ENCODE data around the gene RBFOX2. TPM values are rescaled to one million over a fixed set of nuclear protein-coding genes. Genes with fewer than 3 reads are reported as not detected.

Gene RBFOX2
- total RNA-seq, 1 experiment from 2014 or later: 77.7 TPM

- Histone ChIP-seq H3K36me3 (replicated peaks; ENCODE audit: control insufficient read depth, insufficient read depth, low read length) (no peaks in the 10 kb centered on the region), H3K4me3 (ENCODE audit: insufficient read depth, low read depth, low read length) (no peak overlapping the region)
- DNase-seq: no peak
These were observed 141.2 kb downstream of the RBFOX2 start for GRCh38 chr22:35887296-35887875.

GRCh38 chr22:35886309-35886708 is 142.3 kb downstream of the RBFOX2 start:
- DNase-seq: no peak
- H3K4me3 ChIP-seq (ENCODE audit: insufficient read depth, low read depth, low read length): no peak overlapping the region
- no peaks in the 10 kb centered on the region for H3K36me3 ChIP-seq (replicated peaks; ENCODE audit: control insufficient read depth, insufficient read depth, low read length)

More at GRCh38 chr22:35887296-35887875, 141.2 kb downstream of the RBFOX2 start:
- no peaks in the 10 kb centered on the region for H3K27me3 ChIP-seq (ENCODE audit: control insufficient read depth, insufficient read depth, low read length)

GRCh38 chr22:35884529-35884928 is 144.1 kb downstream of the RBFOX2 start:
- Histone ChIP-seq H3K4me3 (ENCODE audit: insufficient read depth, low read depth, low read length) (no peak overlapping the region), H3K27me3 (ENCODE audit: control insufficient read depth, insufficient read depth, low read length) (no peaks in the 10 kb centered on the region), H3K36me3 (replicated peaks; ENCODE audit: control insufficient read depth, insufficient read depth, low read length) (no peaks in the 10 kb centered on the region)
- DNase-seq: no peak

More at GRCh38 chr22:35886309-35886708, 142.3 kb downstream of the RBFOX2 start:
- no peaks in the 10 kb centered on the region for H3K27me3 ChIP-seq (ENCODE audit: control insufficient read depth, insufficient read depth, low read length)

GRCh38 chr22:35883031-35883620 is 145.5 kb downstream of the RBFOX2 start:
- no peaks in the 10 kb centered on the region for H3K36me3 ChIP-seq (replicated peaks; ENCODE audit: control insufficient read depth, insufficient read depth, low read length)
- H3K27me3 ChIP-seq (ENCODE audit: control insufficient read depth, insufficient read depth, low read length): no peaks in the 10 kb centered on the region
- no peak overlapping the region for H3K4me3 ChIP-seq (ENCODE audit: insufficient read depth, low read depth, low read length)
- DNase-seq: no peak

GRCh38 chr22:35882211-35883030 is 146.2 kb downstream of the RBFOX2 start:
- Histone ChIP-seq H3K4me3 (ENCODE audit: insufficient read depth, low read depth, low read length) (no peak overlapping the region), H3K36me3 (replicated peaks; ENCODE audit: control insufficient read depth, insufficient read depth, low read length) (no peaks in the 10 kb centered on the region), H3K27me3 (ENCODE audit: control insufficient read depth, insufficient read depth, low read length) (no peaks in the 10 kb centered on the region)
- no peak for DNase-seq

GRCh38 chr22:35879351-35879750 is 149.3 kb downstream of the RBFOX2 start:
- Histone ChIP-seq H3K4me3 (ENCODE audit: insufficient read depth, low read depth, low read length) (no peak overlapping the region), H3K27me3 (ENCODE audit: control insufficient read depth, insufficient read depth, low read length) (no peaks in the 10 kb centered on the region), H3K36me3 (replicated peaks; ENCODE audit: control insufficient read depth, insufficient read depth, low read length) (no peaks in the 10 kb centered on the region)
- no peak for DNase-seq

- Histone ChIP-seq H3K27me3 (ENCODE audit: control insufficient read depth, insufficient read depth, low read length) (no peaks in the 10 kb centered on the region), H3K4me3 (ENCODE audit: insufficient read depth, low read depth, low read length) (no peak overlapping the region), H3K36me3 (replicated peaks; ENCODE audit: control insufficient read depth, insufficient read depth, low read length) (no peaks in the 10 kb centered on the region)
- no peak for DNase-seq
These were observed 155.2 kb downstream of the RBFOX2 start for GRCh38 chr22:35873426-35873825.

- Histone ChIP-seq H3K36me3 (replicated peaks; ENCODE audit: control insufficient read depth, insufficient read depth, low read length) (no peaks in the 10 kb centered on the region), H3K27me3 (ENCODE audit: control insufficient read depth, insufficient read depth, low read length) (no peaks in the 10 kb centered on the region), H3K4me3 (ENCODE audit: insufficient read depth, low read depth, low read length) (no peak overlapping the region)
- no peak for DNase-seq
These were observed 156.2 kb downstream of the RBFOX2 start for GRCh38 chr22:35872451-35872850.

GRCh38 chr22:35870517-35871293 is 157.9 kb downstream of the RBFOX2 start:
- H3K4me3 ChIP-seq (ENCODE audit: insufficient read depth, low read depth, low read length): no peak overlapping the region
- DNase-seq: no peak
- no peaks in the 10 kb centered on the region for H3K36me3 ChIP-seq (replicated peaks; ENCODE audit: control insufficient read depth, insufficient read depth, low read length)
- H3K27me3 ChIP-seq (ENCODE audit: control insufficient read depth, insufficient read depth, low read length): no peaks in the 10 kb centered on the region

GRCh38 chr22:35868938-35869337 is 159.7 kb downstream of the RBFOX2 start:
- Histone ChIP-seq H3K4me3 (ENCODE audit: insufficient read depth, low read depth, low read length) (no peak overlapping the region), H3K36me3 (replicated peaks; ENCODE audit: control insufficient read depth, insufficient read depth, low read length) (no peaks in the 10 kb centered on the region), H3K27me3 (ENCODE audit: control insufficient read depth, insufficient read depth, low read length) (no peaks in the 10 kb centered on the region)
- no peak for DNase-seq

- no peaks in the 10 kb centered on the region for H3K27me3 ChIP-seq (ENCODE audit: control insufficient read depth, insufficient read depth, low read length)
- H3K4me3 ChIP-seq (ENCODE audit: insufficient read depth, low read depth, low read length): no peak overlapping the region
- H3K36me3 ChIP-seq (replicated peaks; ENCODE audit: control insufficient read depth, insufficient read depth, low read length): no peaks in the 10 kb centered on the region
- no peak for DNase-seq
These were observed 162.0 kb downstream of the RBFOX2 start for GRCh38 chr22:35866651-35867050.

GRCh38 chr22:35864545-35865165 is 164.0 kb downstream of the RBFOX2 start:
- DNase-seq: no peak
- Histone ChIP-seq H3K4me3 (ENCODE audit: insufficient read depth, low read depth, low read length) (no peak overlapping the region), H3K36me3 (replicated peaks; ENCODE audit: control insufficient read depth, insufficient read depth, low read length) (no peaks in the 10 kb centered on the region)

GRCh38 chr22:35863432-35863831 is 165.2 kb downstream of the RBFOX2 start:
- H3K36me3 ChIP-seq (replicated peaks; ENCODE audit: control insufficient read depth, insufficient read depth, low read length): no peaks in the 10 kb centered on the region
- H3K4me3 ChIP-seq (ENCODE audit: insufficient read depth, low read depth, low read length): no peak overlapping the region
- no peak for DNase-seq
- no peaks in the 10 kb centered on the region for H3K27me3 ChIP-seq (ENCODE audit: control insufficient read depth, insufficient read depth, low read length)

More at GRCh38 chr22:35864545-35865165, 164.0 kb downstream of the RBFOX2 start:
- no peaks in the 10 kb centered on the region for H3K27me3 ChIP-seq (ENCODE audit: control insufficient read depth, insufficient read depth, low read length)

GRCh38 chr22:35862697-35863096 is 165.9 kb downstream of the RBFOX2 start:
- Histone ChIP-seq H3K4me3 (ENCODE audit: insufficient read depth, low read depth, low read length) (no peak overlapping the region), H3K36me3 (replicated peaks; ENCODE audit: control insufficient read depth, insufficient read depth, low read length) (no peaks in the 10 kb centered on the region), H3K27me3 (ENCODE audit: control insufficient read depth, insufficient read depth, low read length) (no peaks in the 10 kb centered on the region)
- no peak for DNase-seq
